Calu3 (cell line): ENCODE data around the gene ELAVL1. TPM values are rescaled to one million over a fixed set of nuclear protein-coding genes. Genes with fewer than 3 reads are reported as not detected.

Experiments used
- BruUV-seq: library from RNA; stranded (reverse); fragments of 400-500 nt; replicated peaks from 2 replicates; lab custom pipeline; 2021; lab: Mats Ljungman, UMichigan
- CTCF ChIA-PET: fragments of 300-600 bp; sonication (Branson Sonifier 250); formaldehyde crosslinking; loops from one replicate; lab custom pipeline; 2022; ENCODE audit warnings: antibody characterized with exemption; lab: Charles Lee
- DNase-seq: peaks from one replicate; pipeline ENCODE4 v3.0.0; 2022
- H3K27ac Mint-ChIP-seq: one replicate; pipeline ENCODE4 v1.8.0; 2022; ENCODE audit warnings: mixed read lengths; ENCODE audit not compliant: unreplicated experiment
- H3K27me3 Mint-ChIP-seq: one replicate; pipeline ENCODE4 v1.8.0; 2022; ENCODE audit warnings: mixed read lengths; ENCODE audit not compliant: unreplicated experiment
- H3K36me3 Mint-ChIP-seq: one replicate; pipeline ENCODE4 v1.8.0; 2022; ENCODE audit warnings: mild to moderate bottlenecking, moderate library complexity, mixed read lengths; ENCODE audit not compliant: insufficient read depth, unreplicated experiment
- H3K4me1 Mint-ChIP-seq: one replicate; pipeline ENCODE4 v1.8.0; 2022; ENCODE audit warnings: mild to moderate bottlenecking, low read depth, mixed read lengths; ENCODE audit not compliant: unreplicated experiment
- H3K4me3 Mint-ChIP-seq: one replicate; pipeline ENCODE4 v1.8.0; 2022; ENCODE audit warnings: mild to moderate bottlenecking, low read depth, moderate library complexity, mixed read lengths; ENCODE audit not compliant: unreplicated experiment
- H3K9me3 Mint-ChIP-seq: one replicate; pipeline ENCODE4 v1.8.0; 2022; ENCODE audit warnings: low read depth, mixed read lengths; ENCODE audit not compliant: unreplicated experiment
- CTCF ChIP-seq: fragments of 200-600 bp; IDR thresholded peaks from one replicate; pipeline ENCODE4 v1.8.0; 2022; ENCODE audit warnings: antibody characterized with exemption; ENCODE audit not compliant: unreplicated experiment
- intact Hi-C: fragments of 100-400 bp; cut with micrococcal nuclease; formaldehyde crosslinking; loops from one replicate; pipeline ENCODE4 v1.10.0; 2022; ENCODE audit not compliant: unreplicated experiment
- total RNA-seq: library from RNA; stranded (reverse); gene quantifications from 2 replicates; pipeline ENCODE4 v1.2.3, GENCODE V29; 2022

The ELAVL1 gene
- total RNA-seq, 1 experiment from 2014 or later = 81.2 TPM

DNA sequence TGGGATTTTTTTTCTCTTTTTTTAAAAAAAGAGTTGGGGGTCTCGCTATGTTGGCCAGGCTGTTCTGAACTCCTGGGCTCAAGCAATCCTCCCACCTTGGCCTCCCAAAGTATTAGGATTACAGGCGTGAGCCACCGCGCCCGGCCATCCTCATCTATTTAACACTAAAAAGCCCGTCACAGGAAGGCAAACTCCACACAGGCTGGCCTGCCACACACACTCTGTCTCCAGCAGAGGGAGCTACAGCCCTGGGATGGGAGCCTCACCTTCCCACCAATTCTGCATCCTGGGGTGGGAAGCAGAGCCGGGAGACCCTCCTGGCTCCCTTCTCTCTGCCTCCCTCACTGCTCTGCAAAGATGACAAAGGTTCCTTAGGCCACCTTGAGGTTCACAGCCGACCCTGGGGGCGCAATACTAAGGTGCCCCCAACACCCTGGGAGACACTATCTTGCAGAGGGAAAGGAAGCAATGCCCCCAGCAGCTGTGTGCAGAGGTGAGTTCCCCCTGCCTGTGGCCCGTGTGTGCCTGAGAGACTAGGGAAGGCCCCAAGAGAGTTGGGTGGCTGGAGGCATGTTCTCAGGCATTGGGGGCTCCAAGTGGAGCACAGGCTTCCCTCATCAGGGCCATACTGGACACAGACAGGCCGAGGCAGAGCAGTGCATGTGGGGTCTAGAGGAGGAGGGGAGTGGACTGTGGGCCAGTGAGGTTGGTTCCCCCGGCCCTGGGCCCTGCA is 34.6 kb downstream of the ELAVL1 start:
- no TSS peak for BruUV-seq
- no peak overlapping the region for H3K27ac Mint-ChIP-seq
- no peaks in the 10 kb centered on the region for H3K9me3 Mint-ChIP-seq
- TF ChIP-seq CTCF = peak; percentile 59
- no peak overlapping the region for H3K4me3 Mint-ChIP-seq
- H3K4me1 Mint-ChIP-seq = no peaks in the 10 kb centered on the region
- CTCF ChIA-PET = interaction anchor here (0.6 to 1.9 kb wide), 3 partner anchors 18 to 409 kb away, joined by 3 to 9 read pairs (median 3); partner anchors contain the start of gene TIMM44
- intact Hi-C loops = no loop called here
- H3K27me3 Mint-ChIP-seq = no peaks in the 10 kb centered on the region
- DNase-seq = peak; percentile 46
- H3K36me3 Mint-ChIP-seq = peaks cover 19% of the 10 kb centered on the region

GRCh38 chr19:7969555-7969939 is 35.9 kb downstream of the ELAVL1 start:
- CTCF ChIA-PET = interaction anchor here (0.9 kb wide), 1 partner anchor 282 kb away, joined by 4 read pairs; no protein-coding TSS in a partner anchor
- BruUV-seq = no TSS peak
- intact Hi-C loops = no loop called here
- Mint-ChIP-seq H3K36me3 (peaks cover 25% of the 10 kb centered on the region), H3K4me3 (no peak overlapping the region), H3K27me3 (no peaks in the 10 kb centered on the region), H3K27ac (no peak overlapping the region), H3K9me3 (no peaks in the 10 kb centered on the region), H3K4me1 (no peaks in the 10 kb centered on the region)
- no peak for TF ChIP-seq CTCF
- no peak for DNase-seq

DNA sequence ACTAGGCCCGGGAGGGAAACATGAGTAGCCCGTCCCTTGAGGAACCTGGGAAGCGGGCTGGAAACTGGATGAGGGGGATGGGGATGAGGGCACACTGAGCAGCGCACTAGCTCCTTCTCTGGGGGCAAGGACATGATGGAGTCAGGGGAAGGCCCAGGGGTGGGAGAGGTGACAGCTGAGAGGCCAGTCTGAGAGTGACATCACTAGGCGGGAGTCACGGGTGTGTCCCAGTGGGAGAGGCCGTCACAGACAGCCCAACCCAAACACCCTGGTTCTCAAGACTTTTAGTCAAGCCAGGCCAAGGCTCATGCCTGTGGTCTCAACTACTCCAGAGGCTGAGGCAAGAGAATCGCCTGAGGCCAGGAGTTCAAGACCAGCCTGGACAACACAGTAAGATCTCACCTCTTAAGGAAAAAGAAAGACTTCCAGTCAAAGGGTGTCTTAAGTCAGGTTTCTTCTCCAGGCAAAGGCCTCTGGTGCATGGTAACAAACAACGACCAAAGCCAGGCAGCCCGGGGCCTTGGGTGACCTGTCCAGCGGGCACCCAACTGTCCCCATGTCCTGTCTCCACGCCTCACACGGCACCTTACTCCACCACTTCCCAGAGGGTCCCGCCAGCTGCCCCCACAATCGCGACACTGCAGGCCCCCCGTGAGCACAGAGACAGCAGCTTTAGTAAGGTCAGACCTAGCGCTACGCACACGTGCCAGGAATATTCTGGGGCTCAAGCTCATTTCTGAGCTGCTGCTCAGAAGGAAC is 36.5 kb downstream of the ELAVL1 start:
- Mint-ChIP-seq H3K36me3 (peaks cover 23% of the 10 kb centered on the region), H3K9me3 (no peaks in the 10 kb centered on the region), H3K4me3 (no peak overlapping the region), H3K27ac (no peak overlapping the region), H3K4me1 (no peaks in the 10 kb centered on the region), H3K27me3 (no peaks in the 10 kb centered on the region)
- TF ChIP-seq CTCF = no peak
- intact Hi-C loops = no loop called here
- BruUV-seq = no TSS peak
- CTCF ChIA-PET = interaction anchor here (0.9 kb wide), 1 partner anchor 282 kb away, joined by 4 read pairs; no protein-coding TSS in a partner anchor
- DNase-seq = no peak

DNA sequence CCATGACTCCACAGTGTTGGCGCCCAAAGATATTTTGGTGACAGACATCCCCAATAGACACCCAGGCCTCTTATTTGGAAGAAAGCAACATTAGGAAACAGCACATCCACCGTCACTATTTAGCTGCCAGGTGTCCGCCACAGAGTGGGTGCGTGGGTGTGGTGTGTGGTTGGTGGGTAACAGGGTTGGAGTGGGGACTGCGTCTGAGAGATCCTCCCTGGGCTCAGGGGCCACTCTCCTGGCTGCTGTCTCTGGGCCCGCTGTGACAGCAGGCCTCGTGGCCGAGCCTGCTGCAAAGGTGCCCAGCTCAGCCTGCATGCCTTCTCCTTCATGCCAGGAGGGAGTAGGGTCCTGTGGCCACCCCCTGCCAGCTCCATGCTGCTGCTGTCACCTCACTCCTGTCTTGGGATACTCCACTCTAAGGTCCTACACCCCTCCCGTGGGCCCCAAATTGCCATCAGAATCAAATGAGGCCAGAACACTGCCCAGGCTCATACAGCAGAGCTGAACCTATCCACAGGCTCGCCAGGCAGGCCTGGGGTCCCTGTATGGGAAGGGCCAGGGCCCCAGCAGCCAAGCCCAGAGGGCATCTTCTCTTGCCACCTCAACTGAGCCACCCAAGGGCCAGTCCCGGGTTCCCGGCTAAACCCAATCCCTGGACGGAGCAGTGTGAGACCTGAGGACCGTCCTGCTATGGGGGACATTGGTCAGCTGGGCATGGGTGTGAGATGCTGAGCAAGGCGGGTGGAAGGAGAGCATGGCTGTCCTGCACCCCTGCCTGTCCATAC is 37.2 kb downstream of the ELAVL1 start:
- Mint-ChIP-seq H3K27me3 (no peaks in the 10 kb centered on the region), H3K36me3 (peaks cover 23% of the 10 kb centered on the region), H3K9me3 (no peaks in the 10 kb centered on the region), H3K4me1 (no peaks in the 10 kb centered on the region), H3K4me3 (no peak overlapping the region), H3K27ac (no peak overlapping the region)
- no peak for DNase-seq
- CTCF ChIA-PET = no interaction called here
- no TSS peak for BruUV-seq
- intact Hi-C loops = no loop called here
- TF ChIP-seq CTCF = no peak
